HG03460 (cell line): ENCODE results near the gene OLFM2.
"Not testable (repeated sequence)": the region's sequence is repeated elsewhere in the genome, so short reads cannot be mapped to it uniquely, and the experiment has no call there.

Experiments used
- ATAC-seq: cut with Tn5 transposase; IDR thresholded peaks from one replicate; pipeline ENCODE4 v1.9.1; 2021; ENCODE audit not compliant: unreplicated experiment

OLFM2 gene

GRCh38 chr19:9943744-9944143 is 7.4 kb upstream of the OLFM2 start:
- ATAC-seq = no peak

DNA sequence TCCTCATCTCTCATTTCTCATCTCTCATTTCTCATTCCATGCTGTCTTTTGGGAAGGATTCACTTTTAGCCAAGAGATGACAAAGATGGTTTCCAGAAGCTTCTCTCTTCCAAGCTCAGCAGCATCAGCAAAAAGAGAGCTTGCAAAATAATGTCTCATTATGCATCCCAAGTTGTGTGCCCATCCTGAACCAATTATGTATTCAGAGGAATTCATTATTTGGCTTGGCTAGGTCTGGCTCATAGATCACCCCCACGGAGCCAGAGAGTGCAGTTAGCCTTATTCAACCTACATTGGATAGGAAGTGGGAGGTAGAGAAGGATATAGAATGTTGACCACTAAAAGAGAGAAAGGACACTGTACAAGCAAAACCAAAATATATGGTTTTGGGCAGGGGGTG is 5.4 kb upstream of the OLFM2 start:
- no peak for ATAC-seq

DNA sequence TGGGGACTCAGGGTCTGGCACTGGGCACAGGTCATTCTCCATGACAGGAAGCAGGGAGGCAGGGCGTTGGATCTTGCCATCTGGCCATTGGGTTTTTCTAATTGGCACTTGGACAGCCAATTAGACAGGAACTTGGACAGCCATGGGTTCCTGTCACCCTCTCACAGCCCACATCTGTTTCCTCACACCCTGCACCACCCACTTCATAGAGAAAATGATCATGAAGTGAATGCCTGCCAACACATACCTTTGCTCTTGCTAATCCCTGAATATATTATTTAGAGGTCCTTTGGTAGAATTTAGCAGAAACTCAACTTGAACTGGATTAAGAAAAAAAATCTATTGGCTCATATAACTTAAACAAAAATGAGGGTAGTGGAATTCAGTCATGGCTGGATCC is 4.9 kb upstream of the OLFM2 start:
- ATAC-seq = no peak

DNA sequence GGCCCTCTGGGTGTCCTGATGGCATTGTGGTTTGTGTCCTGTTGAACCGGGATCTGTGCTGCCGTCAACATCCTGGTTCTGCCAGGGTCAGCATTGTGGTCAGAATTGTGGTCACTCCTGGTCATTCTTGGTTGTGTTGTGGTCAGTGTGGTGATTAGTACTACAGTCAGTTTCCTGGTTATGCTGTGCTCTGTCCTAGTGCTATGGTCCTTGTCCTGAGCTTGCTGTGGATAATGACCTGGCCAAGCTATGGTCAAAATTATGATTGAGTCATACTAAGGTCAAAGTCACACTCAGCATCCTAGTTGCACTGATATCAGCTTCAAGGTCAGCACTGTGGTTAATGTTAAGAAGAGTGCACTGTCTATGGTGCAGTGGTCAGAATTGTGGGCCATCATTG is 4.5 kb upstream of the OLFM2 start:
- no peak for ATAC-seq

GRCh38 chr19:9939301-9939913 is 3.1 kb upstream of the OLFM2 start:
- no peak for ATAC-seq

DNA sequence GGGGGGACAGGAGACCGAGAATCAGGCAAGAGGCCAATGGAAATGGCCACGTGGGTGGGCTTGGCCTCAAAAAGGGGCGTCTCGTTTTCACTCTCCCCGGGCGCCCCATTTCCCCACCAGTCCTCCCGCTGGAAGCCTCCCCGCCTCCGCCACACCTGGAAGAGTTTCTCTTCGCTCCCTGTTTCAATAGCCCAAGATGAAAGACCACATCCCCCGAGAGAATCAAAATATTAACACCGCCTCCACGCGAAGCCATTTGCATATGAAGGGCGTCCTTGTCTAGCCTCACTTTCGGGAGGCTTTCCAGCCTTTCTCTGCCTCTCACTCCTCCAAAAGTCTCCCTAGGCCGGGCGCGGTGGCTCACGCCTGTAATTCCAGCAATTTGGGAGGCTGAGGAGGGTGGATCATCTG is 691 bp upstream of the OLFM2 start:
- ATAC-seq = no peak

DNA sequence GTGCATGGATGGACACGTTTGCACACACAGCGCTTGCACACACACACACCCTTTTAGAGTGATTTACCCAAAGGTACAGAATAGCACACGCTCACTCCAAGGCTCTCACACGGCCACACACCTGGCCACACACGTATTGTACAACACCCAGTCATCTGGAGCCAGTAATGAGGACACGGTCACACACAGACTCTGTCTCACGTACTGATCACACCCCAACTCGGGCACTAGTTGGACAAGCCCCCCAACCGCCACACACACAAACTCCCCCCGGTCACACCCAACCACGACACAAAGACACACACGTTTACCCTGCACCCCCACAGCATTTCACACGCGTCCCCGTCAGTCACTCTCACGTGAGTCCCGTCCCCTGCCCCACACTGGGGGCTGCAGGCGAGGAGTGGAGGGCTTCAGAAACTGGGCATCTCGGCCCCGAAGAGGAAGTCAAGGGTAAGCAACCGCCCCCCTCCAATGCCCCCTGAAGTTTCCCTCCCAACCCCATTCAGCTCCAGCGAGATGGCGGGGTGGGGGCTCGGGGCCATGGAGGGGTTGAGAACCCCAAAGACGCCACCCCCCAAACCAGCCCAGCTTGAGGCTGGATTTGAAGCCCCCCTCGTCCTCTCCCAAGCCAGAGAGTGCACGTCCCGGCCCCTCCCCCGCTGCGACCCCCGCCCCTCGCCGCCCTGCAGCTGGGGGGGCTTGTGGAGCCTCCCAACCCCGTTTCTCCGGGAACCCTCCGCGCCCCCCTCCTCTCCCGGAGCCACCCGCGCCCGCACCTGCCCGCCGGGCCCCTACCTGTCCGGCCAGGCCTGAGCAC is 599 bp downstream of the OLFM2 start:
- ATAC-seq = no peak

- no peak for ATAC-seq
Measured at GRCh38 chr19:9934132-9934950, 2.0 kb downstream of the OLFM2 start.

DNA sequence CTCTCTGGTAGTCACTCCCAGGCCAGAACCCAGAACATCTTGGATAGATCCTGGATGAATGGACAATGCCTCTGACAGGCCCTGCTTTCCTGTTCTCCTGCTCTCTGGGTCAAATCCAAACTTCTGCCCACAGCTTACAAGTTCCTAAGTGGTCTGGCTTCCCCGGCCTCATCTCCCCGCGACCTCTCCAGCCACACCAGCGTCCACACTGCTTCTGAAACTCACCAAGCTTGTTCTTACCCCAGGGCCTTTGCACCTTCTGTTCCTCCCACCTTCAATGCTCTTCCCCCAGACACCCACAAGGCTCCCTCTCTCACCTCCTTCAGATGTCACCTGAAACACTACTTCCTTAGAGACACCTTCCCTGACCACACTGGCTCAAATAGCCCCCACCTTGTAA is 3.5 kb downstream of the OLFM2 start:
- no peak for ATAC-seq

- ATAC-seq = no peak
Measured at GRCh38 chr19:9931629-9932028, 4.7 kb downstream of the OLFM2 start.

DNA sequence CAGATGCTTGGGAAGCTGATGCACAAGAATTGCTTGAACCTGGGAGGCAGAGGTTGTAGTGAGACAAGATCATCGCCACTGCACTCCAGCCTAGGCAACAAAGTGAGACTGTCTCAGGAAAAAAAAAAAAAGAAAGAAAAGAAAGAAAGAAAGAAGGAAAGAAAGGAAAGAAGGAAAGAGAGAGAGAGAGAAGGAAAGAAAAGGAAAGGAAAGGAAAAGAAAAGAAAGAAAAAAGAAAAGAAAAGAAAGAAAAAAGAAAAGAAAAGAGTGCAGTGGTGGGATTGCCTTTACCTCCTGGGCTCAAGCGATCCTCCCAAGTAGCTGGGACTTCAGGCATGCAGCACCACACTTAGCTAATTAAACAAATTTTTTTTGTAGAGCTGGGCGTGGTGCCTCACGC is 12.9 kb downstream of the OLFM2 start:
- ATAC-seq = no peak

DNA sequence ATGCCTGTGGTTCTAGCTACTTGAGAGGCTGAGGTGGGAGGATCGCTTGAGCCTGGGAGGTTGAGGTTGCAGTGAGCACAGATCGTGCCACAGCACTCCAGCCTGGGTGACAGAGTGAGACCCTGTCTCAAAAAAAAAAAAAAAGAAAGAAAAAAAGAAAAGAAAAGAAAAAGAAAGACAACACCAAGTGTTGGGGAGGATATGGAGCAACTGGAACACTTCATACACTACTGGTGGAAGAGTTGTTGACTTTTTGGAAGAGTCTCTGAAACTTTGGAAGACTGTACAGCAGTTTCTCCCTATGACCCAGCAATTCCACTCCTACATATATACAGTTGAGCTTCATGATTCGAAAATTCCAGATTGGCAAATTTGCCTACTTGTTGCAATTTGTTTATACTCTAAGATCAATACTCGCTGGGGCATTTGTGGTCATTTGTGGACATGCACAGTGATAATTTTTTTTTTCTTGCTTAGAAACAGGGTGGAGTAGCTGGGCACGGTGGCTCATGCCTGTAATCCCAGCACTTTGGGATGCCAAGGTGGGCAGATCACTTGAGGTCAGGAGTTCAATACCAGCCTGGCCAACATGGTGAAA is 13.4 kb downstream of the OLFM2 start:
- not testable (repeated sequence) for ATAC-seq

- no peak for ATAC-seq
Measured at GRCh38 chr19:9917321-9917720, 19.0 kb downstream of the OLFM2 start.

GRCh38 chr19:9916719-9917118 is 19.6 kb downstream of the OLFM2 start:
- ATAC-seq = no peak

- no peak for ATAC-seq
Measured at GRCh38 chr19:9914315-9915207, 21.8 kb downstream of the OLFM2 start.

DNA sequence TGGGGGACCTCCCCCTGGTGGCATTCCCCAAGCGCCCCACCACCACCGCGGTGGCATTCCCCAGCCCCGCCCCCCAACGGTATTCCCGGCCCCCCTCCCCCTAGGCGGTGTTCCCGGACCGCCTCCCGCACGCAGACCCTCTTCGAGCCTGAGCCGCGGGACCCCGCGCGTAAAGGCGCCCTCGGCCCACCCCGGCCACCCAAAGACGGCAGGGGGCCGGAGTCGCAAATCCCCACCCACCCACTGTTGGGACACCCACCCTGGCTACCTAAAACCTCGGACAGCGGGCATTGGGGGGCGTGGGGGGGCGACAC is 22.4 kb downstream of the OLFM2 start:
- ATAC-seq = no peak

DNA sequence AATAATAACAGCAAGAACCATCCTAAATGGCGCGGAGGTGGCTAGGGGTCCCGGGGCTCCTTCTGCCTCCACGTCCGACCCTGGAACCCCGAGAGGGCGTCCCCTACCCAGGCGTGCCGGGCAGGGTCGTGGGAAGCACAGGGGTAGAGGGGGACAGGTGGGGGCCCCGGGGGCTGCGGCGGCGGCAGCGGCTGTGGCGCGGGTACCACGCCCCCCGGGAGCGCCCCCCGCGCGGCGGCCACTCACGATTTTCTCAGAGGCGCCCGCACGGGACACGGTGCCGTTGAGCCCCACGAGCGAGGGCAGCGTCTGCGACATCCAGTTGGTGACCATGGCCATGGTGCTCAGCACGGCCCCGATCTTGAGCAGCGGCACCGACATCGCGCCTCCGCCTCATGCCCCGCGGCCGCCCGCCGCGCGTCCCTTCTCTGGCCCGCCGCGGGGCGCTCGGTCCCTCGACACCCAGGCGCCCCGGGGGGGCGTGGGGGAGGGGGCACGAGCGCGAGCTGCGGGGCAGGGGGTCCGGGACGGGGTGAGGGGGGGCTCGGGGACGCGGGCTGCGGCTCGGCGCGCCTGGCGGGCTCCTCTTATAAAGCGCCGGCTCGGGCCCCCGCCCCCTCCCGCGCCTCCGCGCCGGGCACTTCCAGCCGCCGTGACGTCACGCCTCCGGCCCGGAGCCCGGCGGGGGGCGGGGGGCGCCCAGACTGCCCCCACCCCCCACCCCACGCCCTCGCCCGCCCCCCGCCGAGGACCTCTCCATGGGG is 22.9 kb downstream of the OLFM2 start:
- ATAC-seq = no peak

GRCh38 chr19:9912551-9913236 is 23.6 kb downstream of the OLFM2 start:
- no peak for ATAC-seq

- ATAC-seq = no peak
Measured at GRCh38 chr19:9911524-9912185, 24.7 kb downstream of the OLFM2 start.
